Caco-2 (cell line): ENCODE measurements around the gene TRIM56. TPM values are rescaled to one million over a fixed set of nuclear protein-coding genes. Genes with fewer than 3 reads are reported as not detected.

ENCODE experiments used
- BruUV-seq: library from RNA; stranded (reverse); fragments of 400-500 nt; replicated peaks from 2 replicates; lab custom pipeline; 2021; lab: Mats Ljungman, UMichigan
- CTCF ChIA-PET: fragments of 300-600 bp; sonication (Branson Sonifier 250); formaldehyde crosslinking; loops from one replicate; lab custom pipeline; 2022; ENCODE audit warnings: antibody characterized with exemption; lab: Charles Lee
- POLR2A ChIA-PET: fragments of 300-600 bp; sonication (Branson Sonifier 250); formaldehyde crosslinking; loops from one replicate; lab custom pipeline; 2022; ENCODE audit warnings: antibody characterized with exemption; lab: Charles Lee
- DNase-seq, 2 experiments: peaks; one replicate each; pipeline versions ENCODE4 v3.0.0 to v3.0.0-alpha.2; 2020 to 2022
- H3K27me3 ChIP-seq: replicated peaks from 2 replicates; pipeline ENCODE4 v1.6.0; 2011; ENCODE audit warnings: low read length; ENCODE audit not compliant: control insufficient read depth, insufficient read depth
- H3K36me3 ChIP-seq: 2 replicates; pipeline ENCODE4 v1.5.1; 2011; ENCODE audit warnings: low read length; ENCODE audit not compliant: control insufficient read depth, insufficient read depth
- H3K4me1 ChIP-seq: fragments of 250-450 bp; sonication (Bioruptor Pico); 2 replicates; pipeline ENCODE4 v1.5.1; 2020; ENCODE audit warnings: mild to moderate bottlenecking
- H3K4me3 ChIP-seq: 2 replicates; pipeline ENCODE4 v1.5.1; 2011; ENCODE audit warnings: low read depth, mild to moderate bottlenecking, control low read depth, low read length
- H3K9me3 ChIP-seq: fragments of 250-450 bp; sonication (Bioruptor Pico); 2 replicates; pipeline ENCODE4 v1.5.1; 2020; ENCODE audit warnings: mild to moderate bottlenecking, moderate library complexity
- H3K27ac Mint-ChIP-seq: one replicate; pipeline ENCODE4 v1.8.0; 2022; ENCODE audit warnings: mixed read lengths; ENCODE audit not compliant: unreplicated experiment
- H3K27me3 Mint-ChIP-seq: one replicate; pipeline ENCODE4 v1.8.0; 2022; ENCODE audit warnings: mixed read lengths; ENCODE audit not compliant: insufficient read depth, unreplicated experiment
- H3K36me3 Mint-ChIP-seq: one replicate; pipeline ENCODE4 v1.8.0; 2022; ENCODE audit warnings: mild to moderate bottlenecking, mixed read lengths; ENCODE audit not compliant: insufficient read depth, unreplicated experiment
- H3K4me1 Mint-ChIP-seq: one replicate; pipeline ENCODE4 v1.8.0; 2022; ENCODE audit warnings: low read depth, mixed read lengths; ENCODE audit not compliant: unreplicated experiment
- H3K4me3 Mint-ChIP-seq: one replicate; pipeline ENCODE4 v1.8.0; 2022; ENCODE audit warnings: mild to moderate bottlenecking, moderate library complexity, mixed read lengths; ENCODE audit not compliant: unreplicated experiment
- H3K9me3 Mint-ChIP-seq: one replicate; pipeline ENCODE4 v1.8.0; 2022; ENCODE audit warnings: mixed read lengths; ENCODE audit not compliant: unreplicated experiment
- CTCF ChIP-seq, 2 experiments: fragments of 200-600 bp in 1 of 2; IDR thresholded peaks; 1 replicate in 1 of 2; 2 replicates in 1 of 2; pipeline versions ENCODE4 v1.5.1 to v1.8.0; 2011 to 2022; ENCODE audit warnings: antibody characterized with exemption in 1 of 2, control low read depth in 1 of 2, inconsistent platforms in 1 of 2, low read depth in 1 of 2, low read length in 1 of 2, mild to moderate bottlenecking in 1 of 2, moderate library complexity in 1 of 2; ENCODE audit not compliant: insufficient read depth in 1 of 2, severe bottlenecking in 1 of 2, unreplicated experiment in 1 of 2
- intact Hi-C: fragments of 100-400 bp; cut with micrococcal nuclease; formaldehyde crosslinking; loops from one replicate; pipeline ENCODE4 v1.10.0; 2022; ENCODE audit not compliant: unreplicated experiment
- total RNA-seq: library from RNA; stranded (reverse); gene quantifications from 2 replicates; pipeline ENCODE4 v1.2.3, GENCODE V29; 2022

The TRIM56 gene
- total RNA-seq, 1 experiment from 2014 or later, result 30.3 TPM

DNA sequence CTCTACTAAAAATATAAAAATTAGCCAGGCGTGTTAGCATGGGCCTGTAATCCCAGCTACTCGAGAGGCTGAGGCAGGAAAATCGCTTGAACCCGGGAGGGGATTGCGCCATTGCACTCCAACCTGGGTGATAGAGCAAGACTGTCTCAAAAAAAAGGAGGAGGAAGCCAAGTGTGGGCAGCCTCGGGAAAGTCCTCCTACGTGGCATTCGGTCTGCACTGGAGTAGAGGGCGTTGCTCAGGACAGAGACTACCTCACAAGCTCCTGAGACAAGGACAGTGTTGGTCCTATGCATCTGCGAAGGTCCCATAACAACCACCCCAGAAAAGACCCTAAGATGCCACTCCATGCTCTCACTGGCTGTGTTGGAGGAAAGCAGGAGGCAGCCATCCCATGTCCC is 31.6 kb downstream of the TRIM56 start:
- intact Hi-C loops, result no loop called here
- H3K27me3 ChIP-seq, result no peaks in the 10 kb centered on the region
- H3K9me3 ChIP-seq, result no peaks in the 10 kb centered on the region
- DNase-seq, result no peak
- H3K4me3 Mint-ChIP-seq, result no peak overlapping the region
- H3K27ac Mint-ChIP-seq, result no peak overlapping the region
- ChIA-PET CTCF (no interaction called here), POLR2A (no interaction called here)
- no TSS peak for BruUV-seq
- no peaks in the 10 kb centered on the region for H3K36me3 Mint-ChIP-seq
- H3K36me3 ChIP-seq, result no peaks in the 10 kb centered on the region
- H3K4me1 ChIP-seq, result peaks cover 18% of the 10 kb centered on the region
- no peak for TF ChIP-seq CTCF (IDR thresholded peaks at IDR 0.05; ENCODE audit: insufficient read depth in 1 of 2, low read depth in 1 of 2, low read length in 1 of 2, severe bottlenecking in 1 of 2, unreplicated experiment in 1 of 2)
- no peak overlapping the region for H3K4me3 ChIP-seq
- H3K4me1 Mint-ChIP-seq, result peaks cover 10% of the 10 kb centered on the region
- H3K9me3 Mint-ChIP-seq, result no peaks in the 10 kb centered on the region
- no peaks in the 10 kb centered on the region for H3K27me3 Mint-ChIP-seq

DNA sequence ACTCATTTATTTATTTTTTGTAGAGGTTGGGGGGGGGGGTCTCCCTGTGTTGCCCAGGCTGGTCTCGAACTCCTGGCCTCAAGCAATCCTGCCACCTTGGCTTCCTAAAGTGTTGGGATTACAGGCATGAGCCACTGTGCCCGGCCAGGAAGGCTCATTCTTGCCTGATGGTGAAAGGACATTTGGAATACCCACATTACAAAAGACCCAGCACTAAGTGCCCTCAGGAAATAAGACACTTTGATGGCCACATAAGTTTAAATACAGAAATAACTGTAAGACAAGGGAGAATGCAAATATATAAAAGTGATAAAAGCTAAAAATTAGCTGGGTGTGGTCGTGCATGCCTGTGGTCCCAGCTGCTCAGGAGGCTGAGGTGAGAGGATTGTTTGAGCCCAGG is 33.6 kb downstream of the TRIM56 start:
- H3K9me3 Mint-ChIP-seq, result no peaks in the 10 kb centered on the region
- no peak overlapping the region for H3K4me3 Mint-ChIP-seq
- ChIA-PET CTCF (interaction anchor here (1.6 kb wide), 1 partner anchor 25 kb away, joined by 5 read pairs; no protein-coding TSS in a partner anchor), POLR2A (no interaction called here)
- peaks cover 18% of the 10 kb centered on the region for H3K4me1 Mint-ChIP-seq
- Histone ChIP-seq H3K4me1 (peaks cover 31% of the 10 kb centered on the region), H3K4me3 (no peak overlapping the region), H3K36me3 (no peaks in the 10 kb centered on the region), H3K9me3 (no peaks in the 10 kb centered on the region), H3K27me3 (no peaks in the 10 kb centered on the region)
- no peak for TF ChIP-seq CTCF (IDR thresholded peaks at IDR 0.05; ENCODE audit: insufficient read depth in 1 of 2, low read depth in 1 of 2, low read length in 1 of 2, severe bottlenecking in 1 of 2, unreplicated experiment in 1 of 2)
- peak overlapping the region; percentile 82 for H3K27ac Mint-ChIP-seq
- H3K27me3 Mint-ChIP-seq, result no peaks in the 10 kb centered on the region
- H3K36me3 Mint-ChIP-seq, result no peaks in the 10 kb centered on the region
- no peak for DNase-seq
- intact Hi-C loops, result no loop called here
- no TSS peak for BruUV-seq

DNA sequence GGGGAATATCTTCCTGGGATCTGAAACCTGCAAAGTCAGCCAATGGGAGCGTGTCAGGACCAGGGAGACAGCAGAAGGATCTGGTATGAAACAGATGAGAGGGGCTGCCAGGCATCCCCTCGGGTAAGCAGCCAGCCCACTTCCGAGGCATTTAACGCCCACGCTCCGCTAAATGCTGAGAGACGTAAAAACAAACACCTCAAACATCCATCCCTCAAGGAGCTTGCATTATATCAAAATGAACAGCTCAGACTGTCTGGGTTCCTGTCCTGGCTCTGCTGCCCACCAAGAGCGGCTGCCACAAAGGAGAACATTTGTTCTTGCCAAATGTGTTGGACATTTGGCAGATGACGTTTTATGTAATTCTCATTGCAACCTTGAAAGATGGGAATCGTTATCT is 34.6 kb downstream of the TRIM56 start:
- Histone ChIP-seq H3K9me3 (no peaks in the 10 kb centered on the region), H3K27me3 (no peaks in the 10 kb centered on the region), H3K36me3 (no peaks in the 10 kb centered on the region), H3K4me3 (no peak overlapping the region), H3K4me1 (peaks cover 33% of the 10 kb centered on the region)
- H3K27me3 Mint-ChIP-seq, result no peaks in the 10 kb centered on the region
- no peaks in the 10 kb centered on the region for H3K36me3 Mint-ChIP-seq
- intact Hi-C loops, result no loop called here
- no TSS peak for BruUV-seq
- TF ChIP-seq CTCF (IDR thresholded peaks at IDR 0.05; ENCODE audit: insufficient read depth in 1 of 2, low read depth in 1 of 2, low read length in 1 of 2, severe bottlenecking in 1 of 2, unreplicated experiment in 1 of 2), result no peak
- CTCF ChIA-PET, result interaction anchor here (1.6 kb wide), 1 partner anchor 24 kb away, joined by 5 read pairs; no protein-coding TSS in a partner anchor
- no peaks in the 10 kb centered on the region for H3K9me3 Mint-ChIP-seq
- H3K27ac Mint-ChIP-seq, result no peak overlapping the region
- POLR2A ChIA-PET, result no interaction called here
- no peak overlapping the region for H3K4me3 Mint-ChIP-seq
- H3K4me1 Mint-ChIP-seq, result peaks cover 18% of the 10 kb centered on the region
- no peak for DNase-seq
